Activated CD8-positive, alpha-beta T cell treated with anti-CD3 and anti-CD28 coated beads for 36 hours (primary cell): Measurements from ENCODE around the gene FERMT1. TPM values are rescaled to one million over a fixed set of nuclear protein-coding genes. Genes with fewer than 3 reads are reported as not detected.

Experiments used
- ATAC-seq: fragments of 200-7000 bp; cut with Tn5 transposase; one replicate; pipeline ENCODE4 v1.10.0; 2021; ENCODE audit warnings: mild to moderate bottlenecking, moderate library complexity
- CTCF ChIA-PET: fragments of 350-600 bp; sonication (Branson Sonifier 250); formaldehyde crosslinking; loops from one replicate; lab custom pipeline; 2021; ENCODE audit warnings: antibody characterized with exemption; lab: Charles Lee
- POLR2A ChIA-PET: fragments of 350-600 bp; sonication (Branson Sonifier 250); formaldehyde crosslinking; loops from one replicate; lab custom pipeline; 2021; ENCODE audit warnings: antibody characterized with exemption; lab: Charles Lee
- DNase-seq: peaks from one replicate; pipeline ENCODE4 v3.0.0-alpha.2; 2020
- H3K27ac Mint-ChIP-seq: one replicate; pipeline ENCODE4 v1.8.0; 2021; ENCODE audit warnings: mild to moderate bottlenecking, mixed read lengths
- H3K27me3 Mint-ChIP-seq: one replicate; pipeline ENCODE4 v1.8.0; 2021; ENCODE audit warnings: mixed read lengths
- H3K36me3 Mint-ChIP-seq: one replicate; pipeline ENCODE4 v1.8.0; 2021; ENCODE audit warnings: low read depth, mixed read lengths
- H3K4me1 Mint-ChIP-seq: one replicate; pipeline ENCODE4 v1.8.0; 2021; ENCODE audit warnings: low read depth, mixed read lengths
- H3K4me3 Mint-ChIP-seq: one replicate; pipeline ENCODE4 v1.8.0; 2021; ENCODE audit warnings: mild to moderate bottlenecking, moderate library complexity, mixed read lengths
- H3K9me3 Mint-ChIP-seq: one replicate; pipeline ENCODE4 v1.8.0; 2021; ENCODE audit warnings: mixed read lengths
- intact Hi-C: fragments of 100-400 bp; cut with micrococcal nuclease; formaldehyde crosslinking; loops from one replicate; pipeline ENCODE4 v1.10.0; 2022
- total RNA-seq, 2 experiments: library from RNA; stranded (reverse); gene quantifications; one replicate each; pipeline ENCODE4 v1.2.3, GENCODE V29; 2021
- TF ChIP-seq, protein P1 (sequence below): fragments of 200-600 bp; IDR thresholded peaks from one replicate; pipeline ENCODE4 v1.8.0; 2022; ENCODE audit warnings: antibody characterized with exemption, mild to moderate bottlenecking

The FERMT1 gene
- total RNA-seq, 2 experiments from 2014 or later, result 0.09 to 0.52 TPM

DNA sequence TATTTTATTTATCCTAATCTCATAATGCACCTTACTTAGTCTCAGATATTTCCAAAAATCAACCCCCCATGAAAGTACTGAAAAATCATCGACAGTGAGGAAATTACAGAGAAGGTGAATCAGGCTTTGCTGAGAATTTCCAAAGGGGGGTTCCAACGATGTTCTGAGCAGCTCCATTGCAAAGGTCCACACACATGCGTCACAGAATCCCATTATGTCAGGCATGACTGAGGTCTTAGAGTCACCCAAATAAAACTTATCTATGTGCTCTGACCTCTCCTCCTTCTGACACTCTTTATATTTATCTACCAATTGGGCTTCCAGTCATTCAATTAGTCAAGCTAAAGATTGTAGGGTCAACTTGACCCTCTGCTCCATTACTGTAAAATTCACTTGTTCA, 56.2 kb downstream of the FERMT1 start:
- no peak overlapping the region for H3K27ac Mint-ChIP-seq
- DNase-seq (no peak), ATAC-seq (no peak)
- CTCF ChIA-PET, result no interaction called here
- intact Hi-C loops, result no loop called here
- no peaks in the 10 kb centered on the region for H3K4me1 Mint-ChIP-seq
- TF ChIP-seq, protein P1, sequence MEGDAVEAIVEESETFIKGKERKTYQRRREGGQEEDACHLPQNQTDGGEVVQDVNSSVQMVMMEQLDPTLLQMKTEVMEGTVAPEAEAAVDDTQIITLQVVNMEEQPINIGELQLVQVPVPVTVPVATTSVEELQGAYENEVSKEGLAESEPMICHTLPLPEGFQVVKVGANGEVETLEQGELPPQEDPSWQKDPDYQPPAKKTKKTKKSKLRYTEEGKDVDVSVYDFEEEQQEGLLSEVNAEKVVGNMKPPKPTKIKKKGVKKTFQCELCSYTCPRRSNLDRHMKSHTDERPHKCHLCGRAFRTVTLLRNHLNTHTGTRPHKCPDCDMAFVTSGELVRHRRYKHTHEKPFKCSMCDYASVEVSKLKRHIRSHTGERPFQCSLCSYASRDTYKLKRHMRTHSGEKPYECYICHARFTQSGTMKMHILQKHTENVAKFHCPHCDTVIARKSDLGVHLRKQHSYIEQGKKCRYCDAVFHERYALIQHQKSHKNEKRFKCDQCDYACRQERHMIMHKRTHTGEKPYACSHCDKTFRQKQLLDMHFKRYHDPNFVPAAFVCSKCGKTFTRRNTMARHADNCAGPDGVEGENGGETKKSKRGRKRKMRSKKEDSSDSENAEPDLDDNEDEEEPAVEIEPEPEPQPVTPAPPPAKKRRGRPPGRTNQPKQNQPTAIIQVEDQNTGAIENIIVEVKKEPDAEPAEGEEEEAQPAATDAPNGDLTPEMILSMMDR, result no peak
- no peaks in the 10 kb centered on the region for H3K36me3 Mint-ChIP-seq
- H3K27me3 Mint-ChIP-seq, result no peaks in the 10 kb centered on the region
- no peaks in the 10 kb centered on the region for H3K9me3 Mint-ChIP-seq
- no peak overlapping the region for H3K4me3 Mint-ChIP-seq
- POLR2A ChIA-PET, result no interaction called here

DNA sequence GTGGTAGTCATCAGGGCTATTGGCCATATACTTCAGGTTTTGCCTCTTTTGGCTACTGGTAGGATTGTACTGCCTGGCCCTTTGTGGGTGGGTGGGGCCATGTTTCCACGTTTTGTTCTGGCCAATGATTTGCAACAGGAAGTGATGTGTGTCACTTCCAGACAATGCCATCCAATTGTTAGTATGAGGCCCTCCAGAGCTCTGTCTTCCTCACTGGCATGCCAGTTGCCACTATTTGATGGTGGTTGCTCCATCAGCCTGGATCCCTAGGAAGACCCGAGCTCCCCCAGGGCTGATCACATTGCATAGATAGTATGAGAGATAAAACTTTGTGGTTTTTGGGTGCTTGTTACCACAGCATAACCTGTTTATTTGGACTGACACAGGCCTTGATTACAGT, 61.3 kb downstream of the FERMT1 start:
- no peak for DNase-seq
- TF ChIP-seq, protein P1, result no peak
- CTCF ChIA-PET, result no interaction called here
- H3K36me3 Mint-ChIP-seq, result no peaks in the 10 kb centered on the region
- H3K27ac Mint-ChIP-seq, result no peak overlapping the region
- ATAC-seq, result no peak
- H3K9me3 Mint-ChIP-seq, result no peaks in the 10 kb centered on the region
- intact Hi-C loops, result no loop called here
- POLR2A ChIA-PET, result interaction anchor here (1.0 kb wide), 1 partner anchor 273 kb away, joined by 3 read pairs; no protein-coding TSS in a partner anchor
- H3K27me3 Mint-ChIP-seq, result peaks cover 3% of the 10 kb centered on the region
- H3K4me1 Mint-ChIP-seq, result no peaks in the 10 kb centered on the region
- H3K4me3 Mint-ChIP-seq, result no peak overlapping the region

DNA sequence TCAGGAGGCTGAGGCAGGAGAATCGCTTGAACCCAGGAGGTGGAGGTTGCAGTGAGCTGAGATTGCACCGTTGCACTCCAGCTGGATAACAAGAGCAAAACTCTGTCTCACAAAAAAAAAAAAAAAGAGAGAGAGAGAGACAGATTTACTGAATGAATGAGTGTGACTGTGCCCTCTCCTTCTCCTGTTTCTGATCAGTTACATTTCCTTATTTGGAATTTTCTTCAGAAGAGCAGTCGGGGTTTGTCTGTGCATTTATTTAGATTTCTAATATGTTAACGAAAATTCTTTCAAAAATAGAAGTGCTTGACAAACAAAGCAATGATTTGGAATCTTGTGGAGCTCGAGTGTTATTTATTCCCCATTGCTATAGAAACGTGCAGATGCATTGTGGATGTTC, 62.6 kb downstream of the FERMT1 start:
- no peaks in the 10 kb centered on the region for H3K9me3 Mint-ChIP-seq
- no peaks in the 10 kb centered on the region for H3K36me3 Mint-ChIP-seq
- no peak for DNase-seq
- no peak for ATAC-seq
- H3K27me3 Mint-ChIP-seq, result peaks cover 3% of the 10 kb centered on the region
- no peak overlapping the region for H3K4me3 Mint-ChIP-seq
- ChIA-PET POLR2A (no interaction called here), CTCF (no interaction called here)
- TF ChIP-seq, protein P1, result no peak
- H3K27ac Mint-ChIP-seq, result no peak overlapping the region
- intact Hi-C loops, result no loop called here
- no peaks in the 10 kb centered on the region for H3K4me1 Mint-ChIP-seq

DNA sequence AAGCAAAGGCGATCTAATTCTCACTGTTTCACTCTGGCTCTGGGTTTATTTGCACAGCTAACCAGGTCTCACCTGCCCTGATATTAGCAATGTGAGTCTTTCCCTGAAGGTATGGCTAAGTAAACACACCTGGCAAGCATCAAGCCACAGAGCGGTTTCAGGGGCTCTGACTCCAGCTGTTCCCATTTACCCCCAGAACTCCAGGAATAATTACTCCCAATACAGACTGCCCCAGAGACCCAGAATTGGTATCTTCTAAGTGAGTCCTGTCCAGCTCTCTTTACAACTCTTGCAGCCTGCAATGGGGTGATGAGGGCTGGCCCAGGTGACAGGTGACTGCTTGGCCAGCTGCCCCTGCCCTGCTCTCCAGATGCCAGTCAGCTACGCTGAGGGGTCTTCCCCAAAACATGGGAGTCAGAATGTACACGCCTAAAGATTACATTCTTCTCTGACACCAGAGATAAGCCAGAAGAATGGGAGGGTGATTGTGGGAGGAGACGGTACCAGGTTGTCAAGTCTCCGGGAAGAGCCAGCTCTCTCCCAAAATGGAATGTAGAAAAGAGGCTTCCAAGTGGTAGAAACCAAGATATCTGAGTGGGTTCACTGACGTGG, 64.0 kb downstream of the FERMT1 start:
- no peak overlapping the region for H3K27ac Mint-ChIP-seq
- TF ChIP-seq, protein P1, result no peak
- no peak overlapping the region for H3K4me3 Mint-ChIP-seq
- H3K36me3 Mint-ChIP-seq, result no peaks in the 10 kb centered on the region
- intact Hi-C loops, result no loop called here
- CTCF ChIA-PET, result no interaction called here
- H3K27me3 Mint-ChIP-seq, result peaks cover 9% of the 10 kb centered on the region
- ATAC-seq, result no peak
- POLR2A ChIA-PET, result interaction anchor here (0.5 kb wide), 1 partner anchor 28 kb away, joined by 4 read pairs; no protein-coding TSS in a partner anchor
- no peaks in the 10 kb centered on the region for H3K9me3 Mint-ChIP-seq
- H3K4me1 Mint-ChIP-seq, result no peaks in the 10 kb centered on the region
- DNase-seq, result no peak

DNA sequence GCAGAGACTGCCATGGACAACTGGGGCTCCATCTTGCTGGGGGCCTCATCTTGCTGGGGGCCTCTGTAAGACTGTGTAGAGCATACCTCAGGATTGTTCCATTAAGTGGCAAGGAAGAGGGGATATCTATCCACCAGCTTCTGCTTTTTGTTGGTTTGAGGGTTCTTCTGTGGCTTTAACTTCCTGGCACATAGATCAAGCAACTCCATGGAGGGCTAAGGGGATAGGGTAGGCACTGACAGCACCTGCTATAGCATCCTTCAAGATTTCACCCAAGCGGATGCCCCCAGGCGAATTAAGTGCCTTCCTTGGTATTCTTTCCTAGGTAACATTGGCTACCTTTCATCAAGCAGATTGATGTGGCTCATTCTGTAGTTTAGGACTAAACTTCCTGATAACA, 65.1 kb downstream of the FERMT1 start:
- ATAC-seq (no peak), DNase-seq (no peak)
- Mint-ChIP-seq H3K27me3 (peaks cover 15% of the 10 kb centered on the region), H3K27ac (no peak overlapping the region), H3K9me3 (no peaks in the 10 kb centered on the region), H3K36me3 (no peaks in the 10 kb centered on the region), H3K4me3 (no peak overlapping the region), H3K4me1 (peaks cover 5% of the 10 kb centered on the region)
- intact Hi-C loops, result no loop called here
- TF ChIP-seq, protein P1, result no peak
- POLR2A ChIA-PET, result no interaction called here
- CTCF ChIA-PET, result no interaction called here
